Measurements from ENCODE around the gene CCDC39.
"Not testable (repeated sequence)": the region's sequence is repeated elsewhere in the genome, so short reads cannot be mapped to it uniquely, and the experiment has no call there.

CCDC39 gene

DNA sequence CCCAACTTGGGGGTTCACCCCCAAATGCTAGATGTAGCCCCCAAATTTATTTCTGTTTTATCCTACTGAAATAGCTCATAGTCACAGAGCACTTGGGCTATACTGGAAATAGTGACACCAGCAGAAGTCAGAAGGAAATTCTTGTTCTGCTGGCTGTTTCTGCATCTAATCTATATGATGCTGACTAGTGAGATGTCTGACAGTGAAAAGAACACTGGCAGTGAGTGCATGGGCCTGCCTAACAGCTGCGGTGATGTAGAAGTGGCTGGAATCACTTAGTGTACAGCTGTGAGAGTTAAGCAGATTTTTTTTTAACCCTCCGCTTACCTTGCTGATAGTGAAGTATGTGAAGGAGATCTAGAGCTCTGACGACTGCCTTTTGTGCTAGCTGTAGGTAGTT lies 63.3 kb downstream of the CCDC39 start:
- in situ Hi-C loops (cut with HindIII; ENCODE audit: low pct_unique_long_range_greater_than_20kb, low sequenced_read_pairs) = no loop called here
- DNase-seq (ENCODE audit: low read depth in 1 of 2, low spot score in 1 of 2) = no peak
- no peak for TF ChIP-seq JUND (IDR thresholded peaks at IDR 0.05; ENCODE audit: low read depth)

DNA sequence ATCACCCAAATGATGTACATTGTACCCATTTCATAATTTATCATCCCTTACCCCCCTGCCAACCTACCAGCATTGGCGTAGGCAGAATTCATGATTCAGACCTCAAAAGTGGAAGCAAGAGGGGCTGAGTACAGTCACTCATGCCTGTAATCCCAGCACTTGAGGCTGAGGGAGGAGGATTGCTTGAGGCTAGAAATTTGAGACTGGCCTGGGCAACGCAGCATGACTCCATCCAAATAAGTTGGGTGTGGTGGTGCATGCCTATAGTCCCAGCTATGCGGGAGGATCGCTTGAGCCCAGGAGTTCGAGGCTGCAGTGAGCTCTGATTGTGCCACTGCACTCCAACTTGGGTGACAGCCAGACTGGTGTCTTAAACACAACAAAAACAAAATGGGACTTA lies 66.9 kb downstream of the CCDC39 start:
- no peak for DNase-seq (ENCODE audit: low read depth in 1 of 2, low spot score in 1 of 2)
- TF ChIP-seq JUND (IDR thresholded peaks at IDR 0.05; ENCODE audit: low read depth) = no peak
- in situ Hi-C loops (cut with HindIII; ENCODE audit: low pct_unique_long_range_greater_than_20kb, low sequenced_read_pairs) = no loop called here

DNA sequence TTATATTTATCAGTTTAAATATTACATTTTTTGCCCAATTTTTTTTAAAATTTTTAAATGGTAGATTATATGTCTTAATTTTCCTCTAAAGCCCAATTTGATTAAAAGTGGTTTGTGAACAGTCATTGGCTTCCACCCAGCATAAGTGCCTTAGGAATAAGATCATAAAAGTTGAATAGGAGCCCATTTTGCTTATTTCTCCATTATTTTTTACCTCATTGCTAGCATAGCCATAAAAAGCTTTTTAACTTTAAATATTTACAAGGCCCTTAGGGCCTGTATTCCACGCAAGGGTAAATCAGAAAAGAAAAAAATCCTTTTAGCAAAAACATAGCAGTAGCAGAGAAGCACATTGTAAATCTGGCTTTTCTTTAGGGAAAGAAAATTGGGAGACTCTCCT lies 68.3 kb downstream of the CCDC39 start:
- DNase-seq (ENCODE audit: low read depth in 1 of 2, low spot score in 1 of 2) = no peak
- in situ Hi-C loops (cut with HindIII; ENCODE audit: low pct_unique_long_range_greater_than_20kb, low sequenced_read_pairs) = no loop called here
- no peak for TF ChIP-seq JUND (IDR thresholded peaks at IDR 0.05; ENCODE audit: low read depth)

DNA sequence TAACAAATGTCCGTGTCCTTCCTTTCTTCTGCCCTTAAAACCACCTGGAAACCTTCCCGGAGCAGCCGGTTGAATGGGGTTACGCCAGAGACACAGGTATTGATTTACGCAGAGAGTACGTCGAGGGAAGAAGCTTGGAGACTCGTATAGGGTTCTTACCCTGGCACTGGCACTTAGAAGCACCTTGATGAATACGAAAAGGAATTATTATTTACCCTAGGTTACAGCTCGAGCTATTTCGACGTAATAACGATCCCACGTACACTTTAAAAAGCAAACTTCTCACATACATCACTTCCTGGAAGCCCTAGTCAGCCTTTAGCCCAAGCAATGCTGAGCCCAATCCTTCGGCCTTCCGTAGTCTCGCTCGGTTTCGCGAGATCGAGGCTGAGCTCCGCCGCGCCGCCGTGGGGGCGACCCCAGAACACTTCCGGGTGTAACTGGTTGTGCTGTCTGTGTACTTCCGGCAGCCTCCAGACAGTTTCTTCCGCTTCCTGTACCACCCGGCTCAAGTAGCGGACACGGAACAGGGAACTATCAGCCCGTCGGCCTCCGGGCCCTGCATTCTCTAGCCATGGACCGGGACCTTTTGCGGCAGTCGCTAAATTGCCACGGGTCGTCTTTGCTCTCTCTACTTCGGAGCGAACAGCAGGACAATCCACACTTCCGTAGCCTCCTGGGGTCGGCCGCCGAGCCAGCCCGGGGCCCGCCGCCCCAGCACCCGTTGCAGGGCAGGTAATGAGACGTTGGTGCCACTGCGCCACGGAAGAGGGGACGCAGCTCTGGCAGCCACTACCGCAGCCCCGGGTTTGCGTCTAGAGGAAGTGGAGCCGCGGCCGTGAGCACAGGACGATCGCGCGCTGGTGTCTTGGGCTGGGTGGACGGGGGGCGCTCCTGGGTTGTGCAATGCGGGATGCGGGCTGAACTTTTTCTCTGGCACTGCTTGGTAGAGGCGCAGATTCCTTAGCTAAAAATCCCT lies 77.3 kb downstream of the CCDC39 start, which contains the start of gene TTC14:
Gene TTC14, plus strand, starts transcription at position 476 of the 979 bp plus-strand sequence. Its CDS starts 99 bp downstream, at position 575.
- no peak for TF ChIP-seq JUND (IDR thresholded peaks at IDR 0.05; ENCODE audit: low read depth)
- in situ Hi-C loops (cut with HindIII; ENCODE audit: low pct_unique_long_range_greater_than_20kb, low sequenced_read_pairs) = no loop called here
- DNase-seq (ENCODE audit: low read depth in 1 of 2, low spot score in 1 of 2) = peak; percentile 98 to 99

DNA sequence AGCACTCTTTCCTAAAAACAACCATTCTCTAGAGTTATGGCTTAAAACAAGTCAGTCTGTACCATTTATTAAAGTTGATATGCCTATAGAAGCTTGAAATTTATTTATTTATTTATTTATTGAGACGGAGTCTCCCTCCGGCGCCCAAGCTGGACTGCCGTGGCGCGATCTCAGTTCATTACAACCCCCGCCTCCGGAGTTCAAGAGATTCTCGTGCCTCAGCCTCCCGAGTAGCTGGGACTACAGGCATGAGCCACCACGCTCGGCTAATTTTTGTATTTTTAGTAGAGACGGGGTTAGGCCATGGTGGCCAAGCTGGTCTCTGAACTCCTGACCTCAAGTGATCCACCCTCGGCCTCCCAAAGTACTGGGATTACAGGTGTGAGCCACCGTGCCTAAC lies 78.8 kb downstream of the CCDC39 start:
- TF ChIP-seq JUND (IDR thresholded peaks at IDR 0.05; ENCODE audit: low read depth) = no peak
- in situ Hi-C loops (cut with HindIII; ENCODE audit: low pct_unique_long_range_greater_than_20kb, low sequenced_read_pairs) = no loop called here
- DNase-seq (ENCODE audit: low read depth in 1 of 2, low spot score in 1 of 2) = no peak

DNA sequence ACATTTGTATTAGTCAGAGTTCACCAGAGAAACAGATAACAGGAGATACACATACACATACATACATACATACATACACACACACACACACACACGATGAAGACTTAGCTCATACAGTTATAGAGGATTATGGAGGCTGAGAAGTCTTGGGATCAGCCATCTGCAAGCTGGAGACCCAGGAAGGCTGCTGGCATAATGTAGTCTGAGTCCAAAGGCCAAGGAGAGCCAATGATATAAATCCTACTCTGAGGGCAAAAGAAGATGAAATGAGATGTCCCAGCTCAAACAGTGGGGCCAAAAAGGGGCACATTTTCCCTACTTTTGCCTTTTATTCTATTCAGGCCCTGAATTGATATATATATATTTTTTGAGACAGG lies 83.7 kb downstream of the CCDC39 start:
- TF ChIP-seq JUND (IDR thresholded peaks at IDR 0.05; ENCODE audit: low read depth) = no peak
- in situ Hi-C loops (cut with HindIII; ENCODE audit: low pct_unique_long_range_greater_than_20kb, low sequenced_read_pairs) = no loop called here
- DNase-seq (ENCODE audit: low read depth in 1 of 2, low spot score in 1 of 2) = no peak

DNA sequence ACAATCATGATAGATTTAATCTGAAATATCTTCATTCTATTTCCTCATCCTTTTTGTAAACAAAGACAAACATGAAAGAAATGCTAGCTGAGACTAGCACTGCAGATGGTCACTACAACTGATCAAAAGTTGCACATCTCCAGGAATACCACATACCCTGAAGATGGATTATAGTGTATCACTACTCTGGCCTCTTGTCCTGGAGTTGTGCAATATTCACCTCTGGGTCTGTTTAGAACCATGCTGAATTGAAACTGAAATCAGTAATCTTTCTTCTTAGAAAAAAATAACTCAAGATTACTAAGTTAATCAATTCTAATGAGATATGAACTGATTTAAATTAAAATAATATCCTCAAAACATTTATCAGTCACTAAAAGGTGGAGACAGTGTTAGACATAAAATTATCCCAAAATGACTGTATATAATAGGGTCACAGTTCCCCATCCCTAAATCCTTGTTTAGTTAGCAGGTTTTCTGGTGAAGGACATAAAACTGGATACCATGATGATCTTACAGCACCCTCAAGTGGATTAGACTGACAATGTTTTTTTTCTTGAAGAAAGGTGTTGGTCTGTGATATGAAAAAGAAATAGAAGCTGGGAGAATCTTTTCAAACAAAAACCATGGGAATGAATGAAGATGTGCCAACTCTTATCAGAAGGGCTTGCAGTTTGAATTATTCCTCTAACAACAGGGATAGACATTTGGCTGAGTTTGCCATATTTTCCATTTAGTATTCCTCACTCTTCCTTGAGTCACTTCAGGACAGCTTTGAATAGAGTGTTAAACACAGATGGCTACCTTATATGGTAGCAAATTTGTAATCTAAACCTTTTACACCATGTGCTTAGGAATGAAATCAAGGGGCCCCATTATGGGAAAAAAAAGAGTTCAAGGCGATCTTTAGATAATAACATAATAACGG lies 84.4 kb downstream of the CCDC39 start:
- no peak for TF ChIP-seq JUND (IDR thresholded peaks at IDR 0.05; ENCODE audit: low read depth)
- DNase-seq (ENCODE audit: low read depth in 1 of 2, low spot score in 1 of 2) = peak; percentile 47 to 83
- in situ Hi-C loops (cut with HindIII; ENCODE audit: low pct_unique_long_range_greater_than_20kb, low sequenced_read_pairs) = no loop called here

DNA sequence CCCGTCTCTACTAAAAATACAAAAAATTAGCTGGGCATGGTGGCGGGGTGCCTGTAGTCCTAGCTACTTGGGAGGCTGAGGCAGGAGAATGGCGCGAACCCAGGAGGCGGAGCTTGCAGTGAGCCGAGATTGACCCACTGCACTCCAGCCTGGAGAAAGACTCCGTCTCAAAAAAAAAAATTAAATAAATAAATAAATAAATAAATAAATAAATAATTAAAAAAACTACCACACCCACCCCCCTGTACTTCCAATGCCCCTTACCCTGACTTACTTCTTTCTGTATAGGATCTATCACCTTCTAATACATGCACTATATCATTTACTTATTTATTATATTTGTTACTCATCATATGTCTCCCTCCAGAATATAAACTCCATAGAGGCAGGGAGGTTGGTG lies 85.7 kb downstream of the CCDC39 start:
- DNase-seq (ENCODE audit: low read depth in 1 of 2, low spot score in 1 of 2); in situ Hi-C loops (cut with HindIII; ENCODE audit: low pct_unique_long_range_greater_than_20kb, low sequenced_read_pairs): not testable (repeated sequence)

DNA sequence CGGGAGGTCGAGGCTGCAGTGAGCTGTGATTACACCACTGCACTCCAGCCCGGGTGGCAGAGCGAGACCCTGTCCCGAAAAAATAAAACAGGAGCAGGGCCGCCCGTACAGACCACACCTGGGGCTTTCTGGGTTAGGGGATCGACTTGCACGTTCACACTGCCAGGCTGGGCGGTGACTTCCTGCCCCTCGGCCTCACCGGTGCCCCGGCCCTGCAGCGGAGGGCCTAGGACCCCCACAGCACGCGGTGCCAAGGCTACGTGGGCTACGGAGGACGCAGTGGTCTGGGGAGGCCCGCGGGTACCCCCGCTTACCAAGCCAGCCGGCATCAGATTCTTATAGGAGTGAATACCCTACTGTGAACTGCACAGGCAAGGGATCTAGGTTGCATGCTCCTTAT lies 88.9 kb downstream of the CCDC39 start:
- in situ Hi-C loops (cut with HindIII; ENCODE audit: low pct_unique_long_range_greater_than_20kb, low sequenced_read_pairs) = no loop called here
- DNase-seq (ENCODE audit: low read depth in 1 of 2, low spot score in 1 of 2) = no peak
- no peak for TF ChIP-seq JUND (IDR thresholded peaks at IDR 0.05; ENCODE audit: low read depth)

DNA sequence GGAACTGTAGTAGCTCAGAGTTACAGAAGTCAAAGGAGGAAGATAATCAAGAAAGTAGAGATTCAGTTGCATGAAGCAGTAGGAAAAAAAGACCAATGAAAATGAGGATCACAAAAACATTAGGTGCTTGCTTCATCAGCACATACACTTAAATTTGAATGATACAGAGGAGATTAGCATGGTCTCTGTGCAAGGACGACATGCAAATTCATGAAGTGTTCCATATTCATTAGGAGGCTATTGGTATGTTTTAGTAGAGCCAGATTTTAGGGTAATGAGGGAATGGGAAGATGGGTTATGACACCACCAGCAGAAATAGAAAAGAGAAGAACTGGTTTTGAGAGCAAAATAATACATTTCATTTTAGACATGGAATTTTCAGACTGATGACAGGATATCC lies 98.4 kb downstream of the CCDC39 start:
- in situ Hi-C loops (cut with HindIII; ENCODE audit: low pct_unique_long_range_greater_than_20kb, low sequenced_read_pairs) = no loop called here
- no peak for TF ChIP-seq JUND (IDR thresholded peaks at IDR 0.05; ENCODE audit: low read depth)
- no peak for DNase-seq (ENCODE audit: low read depth in 1 of 2, low spot score in 1 of 2)

DNA sequence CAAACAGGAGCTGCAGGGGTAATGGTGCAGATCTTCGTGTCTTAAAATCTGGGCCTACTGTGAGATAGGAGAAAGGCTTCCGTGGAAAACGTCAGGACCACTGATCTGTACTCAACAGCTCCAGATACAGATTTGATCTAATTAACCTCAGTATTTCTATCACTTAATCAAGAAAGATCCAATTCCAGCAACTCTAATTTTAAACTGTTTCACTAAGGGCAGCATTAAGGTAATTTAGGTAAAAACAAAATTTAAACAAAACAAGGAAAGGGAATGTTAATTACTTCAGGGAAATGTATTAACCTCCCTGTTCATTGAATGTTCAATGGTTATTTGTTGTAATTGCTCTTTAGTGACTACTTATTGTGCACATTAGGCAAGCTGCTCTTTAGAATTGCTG lies 103.7 kb downstream of the CCDC39 start:
- DNase-seq (ENCODE audit: low read depth in 1 of 2, low spot score in 1 of 2) = no peak
- in situ Hi-C loops (cut with HindIII; ENCODE audit: low pct_unique_long_range_greater_than_20kb, low sequenced_read_pairs) = no loop called here
- no peak for TF ChIP-seq JUND (IDR thresholded peaks at IDR 0.05; ENCODE audit: low read depth)

DNA sequence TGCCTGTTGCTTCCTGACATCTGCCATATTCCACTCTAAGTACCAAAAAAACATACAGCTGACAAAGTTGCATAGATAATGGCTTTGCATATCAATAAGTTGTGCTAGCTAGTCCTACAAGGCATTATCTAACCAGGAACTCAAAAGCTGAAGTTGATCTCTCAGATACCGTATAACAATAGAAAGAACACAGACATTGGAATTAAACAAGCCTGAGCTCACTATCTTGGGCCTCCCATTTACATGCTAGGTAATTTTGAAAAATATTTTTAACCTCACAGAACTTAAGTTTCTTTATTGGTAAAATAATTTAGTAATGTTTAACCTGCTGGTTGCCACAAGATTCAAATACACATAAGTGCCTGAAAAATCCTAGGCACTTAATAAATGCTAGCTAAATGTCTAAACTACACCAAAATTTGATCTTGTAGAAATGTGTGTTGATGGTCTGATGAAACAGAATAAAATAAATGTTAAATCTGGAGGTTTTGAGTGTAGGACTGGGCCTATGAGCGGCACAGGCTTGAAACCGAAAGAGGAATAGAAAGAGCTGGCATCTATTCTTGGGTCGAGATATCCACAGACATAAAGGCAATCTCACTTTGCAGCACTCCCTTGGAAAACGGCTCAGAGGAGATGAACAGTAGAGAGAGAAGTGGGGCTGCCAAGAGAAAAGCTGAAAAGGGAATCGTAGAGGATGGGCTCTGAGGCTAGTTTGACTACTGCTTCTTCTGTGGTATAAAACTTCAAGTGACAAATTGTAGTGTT lies 107.3 kb downstream of the CCDC39 start:
- in situ Hi-C loops (cut with HindIII; ENCODE audit: low pct_unique_long_range_greater_than_20kb, low sequenced_read_pairs) = no loop called here
- DNase-seq (ENCODE audit: low read depth in 1 of 2, low spot score in 1 of 2) = no peak
- TF ChIP-seq JUND (IDR thresholded peaks at IDR 0.05; ENCODE audit: low read depth) = no peak
